HL-60 (cell line): ENCODE data around the gene APOE.

Experiments used
- DNase-seq, 2 experiments: peaks; one replicate each; pipeline ENCODE4 v3.0.0-alpha.2; 2010 to 2020; ENCODE audit warnings: low read depth in 1 of 2, low spot score in 1 of 2
- H3K27ac ChIP-seq: fragments of 250-450 bp; sonication (Bioruptor Pico); replicated peaks from 2 replicates; pipeline ENCODE4 v1.5.1; 2020; ENCODE audit warnings: mild to moderate bottlenecking, moderate library complexity
- H3K27me3 ChIP-seq: fragments of 250-450 bp; sonication (Bioruptor Pico); 2 replicates; pipeline ENCODE4 v1.5.1; 2021; ENCODE audit warnings: mild to moderate bottlenecking, moderate library complexity; ENCODE audit not compliant: insufficient read depth, poor library complexity, severe bottlenecking
- H3K4me3 ChIP-seq: replicated peaks from 2 replicates; pipeline ENCODE4 v1.5.1; 2011; ENCODE audit warnings: mild to moderate bottlenecking, control low read depth, low read length; ENCODE audit not compliant: insufficient read depth
- GABPA ChIP-seq: IDR thresholded peaks from 2 replicates; pipeline ENCODE4 v1.6.1; 2012; ENCODE audit warnings: low read depth
- POLR2AphosphoS5 ChIP-seq: IDR thresholded peaks from 2 replicates; pipeline ENCODE4 v1.6.1; 2012; ENCODE audit warnings: low read depth
- REST ChIP-seq: IDR thresholded peaks from 2 replicates; pipeline ENCODE4 v1.6.1; 2012; ENCODE audit warnings: low read depth; ENCODE audit not compliant: insufficient replicate concordance
- SPI1 ChIP-seq: IDR thresholded peaks from 2 replicates; pipeline ENCODE4 v1.6.1; 2012; ENCODE audit warnings: low read depth, mild to moderate bottlenecking, borderline replicate concordance
- TF ChIP-seq, protein P1 (sequence below): IDR thresholded peaks from one replicate; pipeline ENCODE4 v1.5.1; 2011; ENCODE audit warnings: low read length, control low read depth, inconsistent platforms; ENCODE audit not compliant: insufficient read depth

APOE gene

DNA sequence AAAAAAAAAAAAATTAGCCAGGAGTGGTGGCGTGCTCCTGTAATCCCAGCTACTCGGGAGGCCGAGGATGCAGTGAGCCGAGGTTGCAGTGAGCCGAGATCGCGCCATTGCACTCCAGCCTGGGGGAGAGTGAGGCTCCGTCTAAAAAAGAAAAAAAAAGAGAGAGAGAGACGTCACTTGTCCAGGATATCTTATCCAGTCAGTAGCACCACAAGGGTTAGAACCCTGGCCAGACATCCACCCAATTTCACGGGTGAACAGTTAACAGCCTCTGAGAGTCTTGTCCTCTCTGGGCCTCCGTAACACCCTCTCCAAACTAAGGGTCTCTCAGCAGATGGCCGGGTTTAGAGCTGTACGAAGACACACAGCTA, 48.7 kb downstream of the APOE start:
- TF ChIP-seq GABPA (no peak), SPI1 (no peak), POLR2AphosphoS5 (no peak), REST (no peak)
- TF ChIP-seq, protein P1, sequence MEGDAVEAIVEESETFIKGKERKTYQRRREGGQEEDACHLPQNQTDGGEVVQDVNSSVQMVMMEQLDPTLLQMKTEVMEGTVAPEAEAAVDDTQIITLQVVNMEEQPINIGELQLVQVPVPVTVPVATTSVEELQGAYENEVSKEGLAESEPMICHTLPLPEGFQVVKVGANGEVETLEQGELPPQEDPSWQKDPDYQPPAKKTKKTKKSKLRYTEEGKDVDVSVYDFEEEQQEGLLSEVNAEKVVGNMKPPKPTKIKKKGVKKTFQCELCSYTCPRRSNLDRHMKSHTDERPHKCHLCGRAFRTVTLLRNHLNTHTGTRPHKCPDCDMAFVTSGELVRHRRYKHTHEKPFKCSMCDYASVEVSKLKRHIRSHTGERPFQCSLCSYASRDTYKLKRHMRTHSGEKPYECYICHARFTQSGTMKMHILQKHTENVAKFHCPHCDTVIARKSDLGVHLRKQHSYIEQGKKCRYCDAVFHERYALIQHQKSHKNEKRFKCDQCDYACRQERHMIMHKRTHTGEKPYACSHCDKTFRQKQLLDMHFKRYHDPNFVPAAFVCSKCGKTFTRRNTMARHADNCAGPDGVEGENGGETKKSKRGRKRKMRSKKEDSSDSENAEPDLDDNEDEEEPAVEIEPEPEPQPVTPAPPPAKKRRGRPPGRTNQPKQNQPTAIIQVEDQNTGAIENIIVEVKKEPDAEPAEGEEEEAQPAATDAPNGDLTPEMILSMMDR, result no peak
- Histone ChIP-seq H3K4me3 (peak overlapping the region; percentile 94), H3K27ac (peak overlapping the region; percentile 96), H3K27me3 (no peaks in the 10 kb centered on the region)
- no peak for DNase-seq

- peak within 1 kb of the TSS; percentile 94 for H3K4me3 ChIP-seq
- H3K27ac ChIP-seq, result peak within 1 kb of the TSS; percentile 96
- DNase-seq, result peak; percentile 93 to 97
- TF ChIP-seq GABPA (peak; percentile 73), POLR2AphosphoS5 (peak; percentile 76), SPI1 (no peak)
- no peaks in the 10 kb centered on the region for H3K27me3 ChIP-seq
Observed at GRCh38 chr19:44954649-44955504, 49.3 kb downstream of the APOE start, which contains the start of gene CLPTM1. Gene CLPTM1, plus strand, starts transcription at chr19:44955380. Its CDS starts 16 bp downstream, at chr19:44955396.

GRCh38 chr19:44955505-44956439, 50.2 kb downstream of the APOE start:
- no peak for DNase-seq
- no peak; the same call in 1 of the 2 replicates for TF ChIP-seq POLR2AphosphoS5
- TF ChIP-seq, protein P1, result no peak
- no peak for TF ChIP-seq GABPA
- TF ChIP-seq SPI1, result no peak
- no peak for TF ChIP-seq REST
- peak overlapping the region; percentile 86 for H3K4me3 ChIP-seq

More at GRCh38 chr19:44955505-44956439, 50.2 kb downstream of the APOE start:
- no peaks in the 10 kb centered on the region for H3K27me3 ChIP-seq
- H3K27ac ChIP-seq, result peak overlapping the region; percentile 96
